Body of pancreas (tissue), 4 donors: Measurements from ENCODE around the gene PRKAR1A. TPM values are rescaled to one million over a fixed set of nuclear protein-coding genes. Genes with fewer than 3 reads are reported as not detected.
"Not testable (repeated sequence)": the region's sequence is repeated elsewhere in the genome, so short reads cannot be mapped to it uniquely, and the experiment has no call there.

Source experiments
- ATAC-seq: fragments of 150-250 bp; one replicate; pipeline ENCODE4 v1.9.1; 2016
- DNase-seq, 4 donors: peaks; one replicate each; pipeline ENCODE4 v3.0.0-alpha.2; 2019
- H3K27ac ChIP-seq, 4 donors: fragments of 200-600 bp; sonication (generic); 1 replicate in 3 of 4; 2 replicates in 1 of 4; pipeline versions ENCODE4 v1.5.1 to v1.6.1; 2016 to 2019; ENCODE audit warnings: mild to moderate bottlenecking in 1 of 4, mixed read lengths in 1 of 4, moderate library complexity in 1 of 4
- H3K27me3 ChIP-seq, 2 donors: fragments of 200-600 bp; sonication (generic); one replicate each; pipeline ENCODE4 v1.6.0; 2016; ENCODE audit warnings: mild to moderate bottlenecking in 1 of 2
- H3K36me3 ChIP-seq, 2 donors: fragments of 200-600 bp; sonication (generic); replicated peaks in 1 of 2; 2 replicates each; pipeline ENCODE4 v1.5.1; 2016; ENCODE audit warnings: low read depth in 2 of 2; ENCODE audit not compliant: insufficient read depth in 1 of 2
- H3K4me1 ChIP-seq: fragments of 200-600 bp; sonication (generic); one replicate; pipeline ENCODE4 v1.6.0; 2016
- H3K4me3 ChIP-seq, 2 donors: fragments of 200-600 bp; sonication (generic); 1 replicate in 1 of 2; 2 replicates in 1 of 2; pipeline ENCODE4 v1.5.1; 2016 to 2019
- H3K9me3 ChIP-seq, 3 donors: fragments of 200-600 bp; sonication (generic); 1 replicate in 2 of 3; 2 replicates in 1 of 3; pipeline ENCODE4 v1.5.1; 2016
- POLR2A ChIP-seq, 3 donors: fragments of 450-650 bp; IDR thresholded peaks; one replicate each; pipeline ENCODE4 v1.6.1; 2016; ENCODE audit warnings: antibody characterized with exemption in 3 of 3, mild to moderate bottlenecking in 2 of 3
- WGBS, 2 donors: methylation state at CpG; one replicate each; pipeline ENCODE4 v1.1.5; 2017; 5-methylcytosine and 5-hydroxymethylcytosine counted together
- intact Hi-C: fragments of 100-400 bp; cut with DNase I; formaldehyde crosslinking; loops from one replicate; pipeline ENCODE4 v1.15.1; 2023
- total RNA-seq, 2 donors: library from RNA; depleted of rRNA; stranded (reverse); fragments of >200 nt; gene quantifications; one replicate each; pipeline ENCODE4 v1.1.0, GENCODE V29; 2016
- TF ChIP-seq, protein P1 (sequence below), 7 experiments: fragments of 450-650 bp in 4 of 7; fragments of 200-600 bp in 3 of 7; sonication (generic) in 3 of 7; IDR thresholded peaks; one replicate each; pipeline ENCODE4 v1.5.1; 2016 to 2019; ENCODE audit warnings: antibody characterized with exemption in 7 of 7

PRKAR1A gene
- total RNA-seq, 2 donors from 2014 or later: 71.2 to 80.7 TPM

DNA sequence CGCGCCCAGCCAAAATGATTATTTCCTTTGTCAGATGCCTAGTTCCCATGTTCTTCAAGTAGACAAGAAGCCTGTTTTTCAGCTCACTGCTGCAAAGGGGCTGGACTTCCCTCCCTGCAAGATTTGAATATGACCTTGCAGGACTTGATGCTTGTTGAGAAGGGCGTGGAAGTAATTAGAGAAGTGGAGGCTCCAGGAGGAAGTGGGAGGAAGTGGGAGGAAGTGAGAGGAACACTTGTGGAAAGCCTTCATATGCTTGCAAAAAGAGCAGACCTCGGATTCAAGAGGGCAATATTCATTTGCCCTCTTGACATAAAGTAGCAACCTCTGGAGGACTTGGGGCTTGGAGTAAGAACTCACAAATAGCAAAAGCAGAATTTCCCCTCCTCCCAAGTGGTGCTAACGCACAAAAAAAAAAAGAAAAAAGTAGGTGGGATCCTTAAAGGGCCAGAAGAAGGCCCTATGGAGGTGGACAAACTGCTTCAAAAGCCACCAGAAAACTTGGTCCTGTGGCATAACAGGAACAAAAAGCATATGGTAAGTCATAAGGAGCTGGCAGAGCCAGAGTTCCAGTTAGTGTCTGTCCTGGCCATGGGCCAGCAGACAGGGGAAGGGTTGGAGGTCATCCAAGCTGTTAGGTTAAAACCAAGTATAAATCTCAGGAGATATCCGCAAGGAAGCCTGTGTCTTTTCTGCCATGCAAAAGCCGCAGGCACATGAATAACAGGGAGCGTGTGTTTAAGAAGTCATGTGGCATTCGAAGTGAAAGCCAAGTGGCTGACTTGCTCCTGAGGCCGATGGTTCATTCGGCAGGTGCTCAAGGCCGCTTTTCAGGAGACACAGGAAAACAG lies 20.6 kb upstream of the PRKAR1A start:
- Histone ChIP-seq H3K9me3 (no peaks in the 10 kb centered on the region), H3K27ac (peak overlapping the region; percentile 46 to 84 (median 82)), H3K36me3 (no peaks in the 10 kb centered on the region), H3K4me1 (peaks cover 31% of the 10 kb centered on the region), H3K27me3 (no peaks in the 10 kb centered on the region), H3K4me3 (no peak overlapping the region)
- TF ChIP-seq POLR2A (IDR thresholded peaks at IDR 0.05): peak in 1 of 3 donors; percentile 40
- TF ChIP-seq, protein P1, sequence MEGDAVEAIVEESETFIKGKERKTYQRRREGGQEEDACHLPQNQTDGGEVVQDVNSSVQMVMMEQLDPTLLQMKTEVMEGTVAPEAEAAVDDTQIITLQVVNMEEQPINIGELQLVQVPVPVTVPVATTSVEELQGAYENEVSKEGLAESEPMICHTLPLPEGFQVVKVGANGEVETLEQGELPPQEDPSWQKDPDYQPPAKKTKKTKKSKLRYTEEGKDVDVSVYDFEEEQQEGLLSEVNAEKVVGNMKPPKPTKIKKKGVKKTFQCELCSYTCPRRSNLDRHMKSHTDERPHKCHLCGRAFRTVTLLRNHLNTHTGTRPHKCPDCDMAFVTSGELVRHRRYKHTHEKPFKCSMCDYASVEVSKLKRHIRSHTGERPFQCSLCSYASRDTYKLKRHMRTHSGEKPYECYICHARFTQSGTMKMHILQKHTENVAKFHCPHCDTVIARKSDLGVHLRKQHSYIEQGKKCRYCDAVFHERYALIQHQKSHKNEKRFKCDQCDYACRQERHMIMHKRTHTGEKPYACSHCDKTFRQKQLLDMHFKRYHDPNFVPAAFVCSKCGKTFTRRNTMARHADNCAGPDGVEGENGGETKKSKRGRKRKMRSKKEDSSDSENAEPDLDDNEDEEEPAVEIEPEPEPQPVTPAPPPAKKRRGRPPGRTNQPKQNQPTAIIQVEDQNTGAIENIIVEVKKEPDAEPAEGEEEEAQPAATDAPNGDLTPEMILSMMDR (IDR thresholded peaks at IDR 0.05): no peak
- ATAC-seq (peak; percentile 84), DNase-seq (peak; percentile 70 to 83 (median 77))
- 16 to 32% methylated on average over 12 of the region's 12 CpGs for WGBS, 2 donors
- intact Hi-C loops: no loop called here

DNA sequence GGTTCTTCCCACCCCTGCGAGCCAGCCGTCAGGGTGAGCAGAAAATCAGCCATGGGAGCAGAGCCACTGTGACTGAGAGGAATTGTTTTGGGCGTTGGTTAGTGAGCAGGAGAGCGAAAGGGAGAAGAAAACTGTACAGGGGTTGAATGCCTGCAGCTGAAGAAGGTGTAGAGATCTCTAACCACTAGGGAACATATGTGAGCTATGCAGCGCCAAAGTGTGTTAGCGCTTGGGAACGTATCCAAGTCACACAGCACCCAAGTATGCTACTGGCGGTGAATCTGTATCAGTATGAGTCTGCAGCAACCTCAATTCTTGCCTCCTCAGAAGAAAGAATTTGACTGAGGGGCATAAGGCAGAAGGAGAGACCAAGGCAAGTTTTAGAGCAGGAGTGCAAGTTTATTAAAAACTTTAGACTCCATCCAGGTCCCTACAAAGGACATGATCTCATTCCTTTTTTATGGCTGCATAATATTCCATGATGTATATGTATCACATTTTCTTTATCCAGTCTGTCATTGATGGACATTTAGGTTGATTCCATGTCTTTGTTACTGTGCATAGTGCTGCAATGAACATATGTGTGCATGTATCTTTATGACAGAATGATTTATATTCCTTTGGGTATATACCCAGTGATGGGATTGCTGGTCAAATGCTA lies 19.7 kb upstream of the PRKAR1A start:
- intact Hi-C loops, H3K36me3 ChIP-seq, H3K9me3 ChIP-seq, H3K4me3 ChIP-seq, H3K27me3 ChIP-seq: not testable (repeated sequence)
- ATAC-seq (peak; percentile 9), DNase-seq (peak; percentile 17 to 55 (median 38))
- peaks cover 31% of the 10 kb centered on the region for H3K4me1 ChIP-seq
- WGBS, 2 donors: 58 to 73% methylated on average over 8 of the region's 8 CpGs
- H3K27ac ChIP-seq: peak overlapping the region; percentile 46 to 84 (median 82)

DNA sequence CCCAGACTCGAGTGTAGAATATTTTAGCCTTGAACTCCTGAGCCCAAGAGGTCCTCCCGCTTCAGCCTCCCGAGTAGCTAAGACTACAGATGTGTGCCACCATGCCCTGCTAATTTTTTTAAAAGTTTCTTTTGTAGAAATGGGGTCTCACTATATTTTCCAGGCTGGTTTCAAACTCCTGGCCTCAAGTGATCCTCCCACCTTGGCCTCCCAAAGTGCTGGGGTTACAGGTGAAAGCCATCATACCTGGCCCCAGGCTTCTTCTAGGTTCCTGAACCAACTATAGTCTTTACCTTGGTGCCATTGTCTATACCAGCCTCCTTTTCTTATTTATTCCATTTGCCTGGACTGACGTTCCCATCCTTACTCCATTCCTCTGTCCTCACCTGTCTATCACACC lies 17.1 kb upstream of the PRKAR1A start:
- 79 to 83% methylated on average over 4 of the region's 4 CpGs for WGBS, 2 donors
- DNase-seq: no peak
- Histone ChIP-seq H3K36me3 (no peaks in the 10 kb centered on the region), H3K4me3 (no peak overlapping the region), H3K27me3 (no peaks in the 10 kb centered on the region), H3K4me1 (peaks cover 41% of the 10 kb centered on the region), H3K27ac (no peak overlapping the region), H3K9me3 (no peaks in the 10 kb centered on the region)
- TF ChIP-seq POLR2A (IDR thresholded peaks at IDR 0.05): no peak
- TF ChIP-seq, protein P1 (IDR thresholded peaks at IDR 0.05): no peak
- ATAC-seq: no peak
- intact Hi-C loops: no loop called here

DNA sequence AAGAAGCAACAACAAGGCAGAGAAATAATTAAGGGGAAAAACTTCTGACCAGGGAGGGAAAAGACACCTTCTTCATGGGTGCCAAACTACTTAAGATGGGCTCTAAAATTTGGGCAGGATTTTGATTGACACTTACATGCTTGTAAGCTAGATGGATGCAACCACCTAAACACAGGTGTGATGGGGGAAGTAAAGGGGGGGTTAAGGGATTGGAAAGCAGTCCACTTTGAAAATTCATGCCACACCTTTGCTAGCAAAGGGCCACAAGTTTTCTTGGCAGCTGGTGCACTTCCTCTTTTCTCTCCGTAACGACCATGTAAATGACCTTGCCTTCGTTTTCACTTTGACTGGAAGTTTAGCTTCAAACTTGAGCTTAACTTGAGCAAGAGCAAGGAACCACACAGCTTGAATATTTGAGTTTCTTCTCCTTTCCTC lies 14.3 kb upstream of the PRKAR1A start:
- TF ChIP-seq POLR2A (IDR thresholded peaks at IDR 0.05): no peak
- TF ChIP-seq, protein P1 (IDR thresholded peaks at IDR 0.05): no peak
- Histone ChIP-seq H3K27ac (peak overlapping the region in 1 of 4 donors; percentile 68), H3K9me3 (no peaks in the 10 kb centered on the region), H3K36me3 (no peaks in the 10 kb centered on the region), H3K4me1 (peaks cover 19% of the 10 kb centered on the region), H3K4me3 (no peak overlapping the region), H3K27me3 (no peaks in the 10 kb centered on the region)
- ATAC-seq (peak; percentile 35), DNase-seq (peak in 2 of 4 donors; percentile 20 to 55)
- intact Hi-C loops: no loop called here
- WGBS, 2 donors: 2 to 8% methylated on average over 3 of the region's 3 CpGs
